Naive B cell (primary cell): ENCODE results near the gene MYO18A. TPM values are rescaled to one million over a fixed set of nuclear protein-coding genes. Genes with fewer than 3 reads are reported as not detected.
"Not testable (repeated sequence)": the region's sequence is repeated elsewhere in the genome, so short reads cannot be mapped to it uniquely, and the experiment has no call there.

Experiments used
- ATAC-seq, 2 donors: fragments of 150-1000 bp; cut with Tn5 transposase; 2 replicates each; pipeline ENCODE4 v1.10.0; 2021; ENCODE audit warnings: low read depth in 2 of 2, mild to moderate bottlenecking in 2 of 2, moderate library complexity in 2 of 2
- DNase-seq: peaks from one replicate; pipeline ENCODE4 v3.0.0; 2022
- H3K27ac Mint-ChIP-seq, 6 donors: one replicate each; pipeline ENCODE4 v1.8.0; 2020 to 2022; ENCODE audit warnings: mild to moderate bottlenecking in 6 of 6, mixed read lengths in 6 of 6, moderate library complexity in 5 of 6, inconsistent platforms in 2 of 6
- H3K27me3 Mint-ChIP-seq, 3 donors: one replicate each; pipeline ENCODE4 v1.8.0; 2021 to 2022; ENCODE audit warnings: mixed read lengths in 3 of 3, mild to moderate bottlenecking in 1 of 3
- H3K36me3 Mint-ChIP-seq, 2 donors: one replicate each; pipeline ENCODE4 v1.8.0; 2020 to 2022; ENCODE audit warnings: mixed read lengths in 2 of 2, inconsistent platforms in 1 of 2, mild to moderate bottlenecking in 1 of 2
- H3K4me1 Mint-ChIP-seq, 3 donors: one replicate each; pipeline ENCODE4 v1.8.0; 2020 to 2022; ENCODE audit warnings: mixed read lengths in 3 of 3, inconsistent platforms in 1 of 3, mild to moderate bottlenecking in 1 of 3, moderate library complexity in 1 of 3
- H3K4me3 Mint-ChIP-seq, 8 donors: one replicate each; pipeline ENCODE4 v1.8.0; 2020 to 2022; ENCODE audit warnings: mild to moderate bottlenecking in 8 of 8, mixed read lengths in 8 of 8, moderate library complexity in 8 of 8, inconsistent platforms in 2 of 8
- H3K9me3 Mint-ChIP-seq, 7 donors: one replicate each; pipeline ENCODE4 v1.8.0; 2020 to 2022; ENCODE audit warnings: mixed read lengths in 7 of 7, mild to moderate bottlenecking in 5 of 7, inconsistent platforms in 2 of 7, moderate library complexity in 1 of 7
- polyA plus RNA-seq, 6 donors: library from polyadenylated mRNA; unstranded; fragments of 300-500 nt; fragmentation: Illumina TruSeq; gene quantifications; one replicate each; pipeline ENCODE4 v1.2.3, GENCODE V29; 2021; ENCODE audit warnings: low read depth in 6 of 6

The MYO18A gene
- polyA plus RNA-seq, 6 donors from 2014 or later: 5.1 to 51.6 (median 17.0) TPM

DNA sequence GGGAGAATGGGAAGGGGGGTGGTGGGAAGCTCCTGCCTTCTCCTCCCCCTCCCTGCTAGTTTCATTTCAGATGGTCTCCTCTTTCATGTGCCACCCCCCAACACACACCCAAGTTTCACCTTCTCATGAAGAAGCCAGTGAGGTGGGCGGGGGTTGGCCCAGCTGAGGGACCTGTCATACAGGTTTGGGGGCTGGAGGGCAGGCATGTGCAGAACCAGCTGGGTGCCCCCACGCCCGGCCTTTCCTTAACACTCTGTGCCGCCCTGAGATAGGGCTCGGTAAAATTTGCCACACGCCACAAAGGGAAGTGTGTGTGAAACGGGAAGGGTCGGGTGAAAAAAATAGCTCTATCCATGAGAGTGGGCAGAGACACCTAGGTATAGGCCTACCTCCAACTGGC is 79.9 kb downstream of the MYO18A start:
- Mint-ChIP-seq H3K27ac (peak overlapping the region in 1 of 6 donors; percentile 27), H3K27me3 (no peaks in the 10 kb centered on the region), H3K9me3 (no peaks in the 10 kb centered on the region), H3K4me3 (no peak overlapping the region), H3K36me3 (peaks cover 10 to 71% of the 10 kb centered on the region in 2 donors), H3K4me1 (peaks cover 0 to 12% (median 10%) of the 10 kb centered on the region in 3 donors)
- no peak for DNase-seq
- no peak for ATAC-seq

- DNase-seq (no peak), ATAC-seq (no peak)
- peaks cover 0 to 10% (median 8%) of the 10 kb centered on the region in 3 donors for H3K4me1 Mint-ChIP-seq
- peaks cover 8 to 63% of the 10 kb centered on the region in 2 donors for H3K36me3 Mint-ChIP-seq
- H3K9me3 Mint-ChIP-seq: no peaks in the 10 kb centered on the region
- no peak overlapping the region for H3K4me3 Mint-ChIP-seq
- peak overlapping the region in 1 of 6 donors; percentile 50 for H3K27ac Mint-ChIP-seq
- H3K27me3 Mint-ChIP-seq: no peaks in the 10 kb centered on the region
Measured at GRCh38 chr17:29099527-29099926, 80.7 kb downstream of the MYO18A start.

DNA sequence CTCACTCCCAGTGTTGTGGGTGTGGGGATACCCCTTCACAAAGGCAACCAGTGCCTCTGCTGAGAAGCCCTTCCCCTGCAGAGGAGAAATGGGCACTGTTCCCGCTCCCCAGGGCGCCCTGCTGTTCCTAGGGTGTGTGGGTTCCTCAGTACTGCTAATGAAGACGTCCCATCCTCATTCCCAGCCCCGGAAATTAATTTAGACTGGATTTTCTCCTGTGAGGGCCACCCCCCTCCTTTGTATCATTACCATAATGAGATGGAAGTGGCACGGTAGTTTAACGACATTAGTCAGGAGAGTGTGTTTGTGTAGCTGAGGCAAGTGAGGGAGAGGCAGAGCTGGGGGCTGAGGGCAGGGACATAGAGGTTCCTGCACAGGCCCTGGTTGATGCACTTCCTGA is 84.1 kb downstream of the MYO18A start:
- Mint-ChIP-seq H3K4me3 (no peak overlapping the region), H3K36me3 (peaks cover 0 to 39% of the 10 kb centered on the region in 2 donors), H3K9me3 (no peaks in the 10 kb centered on the region), H3K27ac (no peak overlapping the region), H3K27me3 (no peaks in the 10 kb centered on the region), H3K4me1 (no peaks in the 10 kb centered on the region)
- DNase-seq (no peak), ATAC-seq (no peak)

- H3K27me3 Mint-ChIP-seq: no peaks in the 10 kb centered on the region
- peak overlapping the region in 2 of 6 donors; percentile 44 to 85 for H3K27ac Mint-ChIP-seq
- peaks cover 0 to 39% of the 10 kb centered on the region in 2 donors for H3K36me3 Mint-ChIP-seq
- no peak overlapping the region for H3K4me3 Mint-ChIP-seq
- ATAC-seq (no peak), DNase-seq (no peak)
- H3K4me1 Mint-ChIP-seq: no peaks in the 10 kb centered on the region
- H3K9me3 Mint-ChIP-seq: no peaks in the 10 kb centered on the region
Measured at GRCh38 chr17:29095439-29095838, 84.8 kb downstream of the MYO18A start.

- no peak overlapping the region for H3K4me3 Mint-ChIP-seq
- H3K36me3 Mint-ChIP-seq: peaks cover 0 to 38% of the 10 kb centered on the region in 2 donors
- H3K27ac Mint-ChIP-seq: no peak overlapping the region
- H3K27me3 Mint-ChIP-seq: no peaks in the 10 kb centered on the region
- H3K4me1 Mint-ChIP-seq: no peaks in the 10 kb centered on the region
- ATAC-seq: no peak
- H3K9me3 Mint-ChIP-seq: no peaks in the 10 kb centered on the region
- no peak for DNase-seq
Measured at GRCh38 chr17:29094101-29094708, 86.0 kb downstream of the MYO18A start.

DNA sequence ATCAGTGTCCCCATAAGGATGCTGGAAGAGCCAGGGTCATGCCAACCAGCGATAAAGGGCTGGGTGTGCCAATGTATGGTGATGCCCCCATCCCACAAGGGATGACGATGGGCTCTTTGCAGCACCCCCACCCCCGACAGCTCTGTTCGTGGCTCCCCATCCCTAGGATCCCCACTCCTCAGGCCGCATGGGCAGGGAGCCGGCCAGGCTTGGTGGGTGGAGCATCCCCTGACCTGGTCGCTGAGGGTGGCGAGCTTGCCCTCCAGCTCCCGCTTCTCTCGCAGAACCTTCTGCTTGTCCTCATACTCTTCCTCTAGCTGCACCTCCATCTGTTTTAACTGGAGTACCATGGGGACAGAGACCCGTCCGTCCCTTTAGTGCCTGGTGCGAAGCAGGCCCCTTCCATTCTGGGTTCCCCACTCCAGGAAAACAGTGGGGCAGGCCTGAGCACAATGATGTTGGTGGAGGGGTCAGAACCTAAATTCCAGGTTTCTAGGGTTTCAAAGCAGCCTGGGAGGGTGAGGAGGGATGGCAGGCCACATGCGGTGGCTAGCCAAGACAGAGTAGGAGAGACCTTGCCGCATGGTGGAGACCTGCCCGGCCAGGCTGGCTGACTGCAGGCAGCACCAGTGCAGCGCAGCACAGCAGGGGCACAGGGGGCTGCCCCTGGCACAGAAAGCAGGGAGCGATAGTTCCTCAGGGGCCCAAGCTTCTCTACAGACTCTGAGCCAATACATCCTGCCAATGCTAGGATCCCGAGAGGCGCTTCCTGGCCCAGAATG is 86.9 kb downstream of the MYO18A start:
- H3K36me3 Mint-ChIP-seq: peaks cover 0 to 40% of the 10 kb centered on the region in 2 donors

GRCh38 chr17:29091606-29092289 is 88.5 kb downstream of the MYO18A start:
- H3K4me3 Mint-ChIP-seq: no peak overlapping the region
- H3K9me3 Mint-ChIP-seq: no peaks in the 10 kb centered on the region
- H3K27ac Mint-ChIP-seq: peak overlapping the region in 3 of 6 donors; percentile 39 to 81 (median 71)
- peaks cover 0 to 7% (median 2%) of the 10 kb centered on the region in 3 donors for H3K4me1 Mint-ChIP-seq
- H3K27me3 Mint-ChIP-seq: no peaks in the 10 kb centered on the region
- DNase-seq: no peak
- peaks cover 0 to 34% of the 10 kb centered on the region in 2 donors for H3K36me3 Mint-ChIP-seq
- no peak for ATAC-seq

More for the DNA sequence above, 86.9 kb downstream of the MYO18A start:
- Mint-ChIP-seq H3K27ac (peak overlapping the region in 2 of 6 donors; percentile 24 to 76), H3K4me3 (peak overlapping the region in 1 of 8 donors; percentile 15), H3K27me3 (no peaks in the 10 kb centered on the region), H3K9me3 (no peaks in the 10 kb centered on the region), H3K4me1 (peaks cover 0 to 6% (median 2%) of the 10 kb centered on the region in 3 donors)
- ATAC-seq (no peak), DNase-seq (no peak)

DNA sequence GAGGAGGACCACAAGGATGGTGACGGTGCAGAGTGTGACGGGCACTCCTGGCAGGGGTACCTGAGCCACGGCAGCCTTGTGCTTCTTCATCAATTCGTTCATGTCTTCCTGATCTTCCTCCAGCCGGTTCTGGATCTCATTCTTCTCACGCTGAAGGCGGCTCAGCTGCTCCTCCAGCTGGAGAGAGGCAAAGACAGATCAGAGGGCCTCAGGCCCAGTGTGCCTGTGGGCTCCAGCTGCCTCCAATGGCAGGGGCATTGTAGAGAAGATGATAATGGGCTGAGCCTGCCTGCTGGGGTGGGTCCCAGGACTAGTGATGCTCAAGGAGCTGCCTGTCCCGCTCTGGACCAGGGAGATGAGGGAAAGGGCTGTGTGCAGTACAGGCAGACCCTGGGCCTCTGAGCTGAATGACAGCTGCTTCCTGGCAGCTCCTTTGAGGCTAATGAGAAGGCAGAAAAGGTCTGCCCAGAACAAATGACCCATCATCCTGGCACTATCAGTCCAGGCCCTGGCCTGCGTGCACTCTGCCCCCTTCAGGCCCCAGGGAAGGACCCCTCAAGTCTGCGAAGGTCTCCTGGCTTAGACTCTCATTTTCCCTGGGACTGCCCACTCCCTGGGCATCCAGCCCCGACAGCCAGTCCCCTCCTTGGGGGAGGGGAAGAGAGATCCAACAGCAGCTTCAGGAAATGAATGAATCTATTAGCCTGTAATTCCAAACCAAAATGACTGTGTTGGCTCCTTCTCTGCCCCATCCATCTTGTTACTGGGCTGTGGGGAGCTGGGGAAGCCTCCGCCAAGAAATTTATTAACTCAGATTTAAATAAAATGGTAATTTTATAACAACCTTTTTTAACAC is 89.2 kb downstream of the MYO18A start:
- ATAC-seq: no peak
- no peak overlapping the region for H3K4me3 Mint-ChIP-seq
- H3K36me3 Mint-ChIP-seq: peaks cover 0 to 29% of the 10 kb centered on the region in 2 donors
- H3K4me1 Mint-ChIP-seq: peaks cover 0 to 7% (median 2%) of the 10 kb centered on the region in 3 donors
- no peaks in the 10 kb centered on the region for H3K27me3 Mint-ChIP-seq
- no peaks in the 10 kb centered on the region for H3K9me3 Mint-ChIP-seq
- no peak for DNase-seq
- peak overlapping the region in 1 of 6 donors; percentile 47 for H3K27ac Mint-ChIP-seq

GRCh38 chr17:29090108-29090507 is 90.1 kb downstream of the MYO18A start:
- no peaks in the 10 kb centered on the region for H3K27me3 Mint-ChIP-seq
- peaks cover 0 to 27% of the 10 kb centered on the region in 2 donors for H3K36me3 Mint-ChIP-seq
- no peak for DNase-seq
- no peak overlapping the region for H3K27ac Mint-ChIP-seq
- H3K4me1 Mint-ChIP-seq: peaks cover 0 to 7% (median 2%) of the 10 kb centered on the region in 3 donors
- H3K9me3 Mint-ChIP-seq: no peaks in the 10 kb centered on the region
- ATAC-seq: no peak
- peak overlapping the region in 1 of 8 donors; percentile 48 for H3K4me3 Mint-ChIP-seq

- Mint-ChIP-seq H3K9me3 (no peaks in the 10 kb centered on the region), H3K36me3 (peaks cover 0 to 27% of the 10 kb centered on the region in 2 donors), H3K4me3 (no peak overlapping the region), H3K4me1 (peaks cover 0 to 7% (median 2%) of the 10 kb centered on the region in 3 donors), H3K27me3 (no peaks in the 10 kb centered on the region), H3K27ac (peak overlapping the region in 2 of 6 donors; percentile 65 to 94)
- DNase-seq (no peak), ATAC-seq (no peak)
Measured at GRCh38 chr17:29089601-29090044, 90.6 kb downstream of the MYO18A start.

DNA sequence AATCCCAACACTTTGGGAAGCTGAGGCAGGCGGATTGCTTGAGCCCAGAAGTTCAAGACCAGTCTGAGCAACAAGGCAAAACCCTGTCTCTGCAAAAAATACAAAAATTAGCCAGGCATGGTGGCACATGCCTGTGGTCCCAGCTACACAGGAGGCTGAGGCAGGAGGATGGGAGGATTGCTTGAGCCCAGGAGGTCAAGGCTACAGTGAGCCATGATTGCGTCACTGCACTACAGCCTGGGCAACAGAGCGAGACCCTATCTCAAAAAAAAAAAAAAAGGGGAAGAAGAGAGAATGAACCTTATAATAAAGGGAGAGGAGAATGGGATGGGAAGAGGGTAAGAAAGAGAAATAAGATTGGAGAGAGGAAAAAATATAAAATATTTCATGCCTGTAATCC is 91.4 kb downstream of the MYO18A start:
- H3K9me3 Mint-ChIP-seq, H3K4me3 Mint-ChIP-seq, DNase-seq, H3K4me1 Mint-ChIP-seq, ATAC-seq, H3K27me3 Mint-ChIP-seq: not testable (repeated sequence)
- peaks cover 0 to 27% of the 10 kb centered on the region in 2 donors for H3K36me3 Mint-ChIP-seq
- H3K27ac Mint-ChIP-seq: peak overlapping the region in 2 of 6 donors; percentile 49 to 87

- DNase-seq: no peak
- no peaks in the 10 kb centered on the region for H3K9me3 Mint-ChIP-seq
- H3K27ac Mint-ChIP-seq: peak overlapping the region in 1 of 6 donors; percentile 6
- H3K36me3 Mint-ChIP-seq: peaks cover 0 to 29% of the 10 kb centered on the region in 2 donors
- no peaks in the 10 kb centered on the region for H3K27me3 Mint-ChIP-seq
- peaks cover 0 to 7% (median 2%) of the 10 kb centered on the region in 3 donors for H3K4me1 Mint-ChIP-seq
- no peak overlapping the region for H3K4me3 Mint-ChIP-seq
- ATAC-seq: no peak
Measured at GRCh38 chr17:29086628-29087332, 93.4 kb downstream of the MYO18A start.
